Panc1 (cell line): ENCODE data around the gene PTPRE. TPM values are rescaled to one million over a fixed set of nuclear protein-coding genes. Genes with fewer than 3 reads are reported as not detected.

Experiments
- ATAC-seq: fragments of 200-7000 bp; cut with Tn5 transposase; 2 replicates; pipeline ENCODE4 v1.9.1; 2020; ENCODE audit warnings: mild to moderate bottlenecking, moderate library complexity
- BruUV-seq: library from RNA; stranded (reverse); fragments of 400-500 nt; replicated peaks from 2 replicates; lab custom pipeline; 2021; lab: Mats Ljungman, UMichigan
- CTCF ChIA-PET: fragments of 300-600 bp; sonication (Branson Sonifier 250); formaldehyde crosslinking; loops from one replicate; lab custom pipeline; 2022; ENCODE audit warnings: antibody characterized with exemption; lab: Charles Lee
- POLR2A ChIA-PET: fragments of 300-600 bp; sonication (Branson Sonifier 250); formaldehyde crosslinking; loops from one replicate; lab custom pipeline; 2022; ENCODE audit warnings: antibody characterized with exemption; lab: Charles Lee
- DNase-seq: peaks from one replicate; pipeline ENCODE4 v3.0.0-alpha.2; 2010; ENCODE audit warnings: low read depth, low spot score
- H3K27ac ChIP-seq: 2 replicates; pipeline ENCODE4 v1.5.1; 2011; ENCODE audit warnings: mild to moderate bottlenecking, low read length, inconsistent platforms
- H3K27me3 ChIP-seq: fragments of 200-500 bp; sonication (Bioruptor generic); 2 replicates; pipeline ENCODE4 v1.6.0; 2014; ENCODE audit warnings: low read length, inconsistent platforms; ENCODE audit not compliant: control insufficient read depth, insufficient read depth
- H3K36me3 ChIP-seq: fragments of 200-500 bp; sonication (Bioruptor generic); 2 replicates; pipeline ENCODE4 v1.5.1; 2014; ENCODE audit warnings: inconsistent platforms, mild to moderate bottlenecking, low read length, moderate library complexity; ENCODE audit not compliant: control insufficient read depth, insufficient read depth
- H3K4me1 ChIP-seq: 2 replicates; pipeline ENCODE4 v1.5.1; 2011; ENCODE audit warnings: inconsistent platforms, mild to moderate bottlenecking, low read length, moderate library complexity; ENCODE audit not compliant: control insufficient read depth, insufficient read depth
- H3K4me3 ChIP-seq, 2 experiments: 2 replicates each; pipeline ENCODE4 v1.5.1; 2011 to 2012; ENCODE audit warnings: low read depth in 2 of 2, low read length in 2 of 2, mild to moderate bottlenecking in 2 of 2, inconsistent platforms in 1 of 2, moderate library complexity in 1 of 2
- H3K9me3 ChIP-seq: fragments of 200-500 bp; sonication (Bioruptor generic); 2 replicates; pipeline ENCODE4 v1.5.1; 2014; ENCODE audit warnings: low read depth, mild to moderate bottlenecking, inconsistent platforms, low read length, moderate library complexity; ENCODE audit not compliant: control insufficient read depth, insufficient read depth
- CTCF ChIP-seq: fragments of 450-650 bp; IDR thresholded peaks from 2 replicates; pipeline ENCODE4 v1.5.1; 2017; ENCODE audit warnings: mild to moderate bottlenecking
- POLR2AphosphoS5 ChIP-seq: IDR thresholded peaks from 2 replicates; pipeline ENCODE4 v1.6.1; 2012; ENCODE audit warnings: mild to moderate bottlenecking, low read depth, low read length, moderate library complexity
- REST ChIP-seq, 2 experiments: IDR thresholded peaks; 2 replicates each; pipeline ENCODE4 v1.6.1; 2011 to 2012; ENCODE audit warnings: low read depth in 2 of 2, control low read depth in 1 of 2, low read length in 1 of 2, mild to moderate bottlenecking in 1 of 2, moderate library complexity in 1 of 2; ENCODE audit not compliant: insufficient read depth in 1 of 2
- SIN3A ChIP-seq: IDR thresholded peaks from 2 replicates; pipeline ENCODE4 v1.6.1; 2012; ENCODE audit warnings: low read depth, mild to moderate bottlenecking, low read length, moderate library complexity, borderline replicate concordance; ENCODE audit not compliant: insufficient read depth
- TCF7L2 ChIP-seq: IDR thresholded peaks from 2 replicates; pipeline ENCODE4 v1.6.1; 2011; ENCODE audit warnings: mild to moderate bottlenecking, low read depth, low read length, inconsistent platforms
- in situ Hi-C: cut with HindIII; loops from 2 replicates; pipeline ENCODE4 v1.10.0; 2016; ENCODE audit warnings: low sequenced_read_pairs, low pct_unique_long_range_greater_than_20kb
- intact Hi-C: fragments of 100-400 bp; cut with micrococcal nuclease; formaldehyde crosslinking; loops from one replicate; pipeline ENCODE4 v1.10.0; 2022; ENCODE audit not compliant: unreplicated experiment
- total RNA-seq: library from RNA; stranded (reverse); gene quantifications from one replicate; pipeline ENCODE4 v1.2.1, GENCODE V29; 2021; ENCODE audit not compliant: unreplicated experiment

Gene PTPRE
- total RNA-seq, 1 experiment from 2014 or later, result 0.44 TPM

GRCh38 chr10:128050121-128050516 is 143.2 kb downstream of the PTPRE start:
- DNase-seq (no peak), ATAC-seq (no peak)
- no peak overlapping the region for H3K27ac ChIP-seq
- ChIA-PET POLR2A (no interaction called here), CTCF (no interaction called here)
- H3K4me1 ChIP-seq, result no peaks in the 10 kb centered on the region
- no peak for TF ChIP-seq CTCF
- TF ChIP-seq REST (IDR thresholded peaks at IDR 0.05; ENCODE audit: insufficient read depth in 1 of 2, low read depth in 2 of 2, low read length in 1 of 2), result no peak
- no peak for TF ChIP-seq TCF7L2
- no peak for TF ChIP-seq POLR2AphosphoS5
- no peak for TF ChIP-seq SIN3A
- no peaks in the 10 kb centered on the region for H3K36me3 ChIP-seq
- intact Hi-C loops (no loop called here), in situ Hi-C loops (no loop called here)
- no TSS peak for BruUV-seq
- no peaks in the 10 kb centered on the region for H3K27me3 ChIP-seq
- no peak overlapping the region for H3K4me3 ChIP-seq
- no peaks in the 10 kb centered on the region for H3K9me3 ChIP-seq

- in situ Hi-C loops, result no loop called here
- Histone ChIP-seq H3K9me3 (no peaks in the 10 kb centered on the region), H3K27me3 (no peaks in the 10 kb centered on the region), H3K4me1 (no peaks in the 10 kb centered on the region), H3K36me3 (no peaks in the 10 kb centered on the region), H3K27ac (no peak overlapping the region), H3K4me3 (no peak overlapping the region)
- intact Hi-C loops, result no loop called here
- ATAC-seq (no peak), DNase-seq (no peak)
- POLR2A ChIA-PET, result no interaction called here
- CTCF ChIA-PET, result interaction anchor here (0.6 kb wide), 1 partner anchor 15 kb away, joined by 3 read pairs; no protein-coding TSS in a partner anchor
- TF ChIP-seq SIN3A (no peak), REST (IDR thresholded peaks at IDR 0.05; ENCODE audit: insufficient read depth in 1 of 2, low read depth in 2 of 2, low read length in 1 of 2) (no peak), POLR2AphosphoS5 (no peak), TCF7L2 (no peak), CTCF (no peak)
- BruUV-seq, result no TSS peak
Measured at GRCh38 chr10:128050936-128051335, 144.0 kb downstream of the PTPRE start.
